SU-DHL-6 (cell line): ENCODE data around the gene ANKS4B.

ENCODE experiments used
- H2AFZ ChIP-seq: fragments of 200-600 bp; sonication (generic); 2 replicates; pipeline ENCODE4 v1.6.1; 2014; ENCODE audit warnings: low read depth, mild to moderate bottlenecking, moderate library complexity, mixed read lengths, antibody characterized with exemption, low read length; ENCODE audit not compliant: severe bottlenecking
- H3F3A ChIP-seq: fragments of 200-600 bp; shearing (Covaris generic); 2 replicates; pipeline ENCODE4 v1.6.0; 2016; ENCODE audit warnings: antibody characterized with exemption, mild to moderate bottlenecking; ENCODE audit not compliant: insufficient read depth
- H3K27ac ChIP-seq: fragments of 200-600 bp; sonication (generic); 2 replicates; pipeline ENCODE4 v1.5.1; 2016; ENCODE audit warnings: low read depth, mild to moderate bottlenecking, low read length, moderate library complexity, mixed read lengths
- H3K27me3 ChIP-seq: fragments of 200-600 bp; sonication (generic), shearing (Covaris generic); 2 replicates; pipeline ENCODE4 v1.6.0; 2014; ENCODE audit warnings: mild to moderate bottlenecking, low read length
- H3K36me3 ChIP-seq: fragments of 200-600 bp; sonication (generic); 2 replicates; pipeline ENCODE4 v1.6.1; 2014; ENCODE audit warnings: mild to moderate bottlenecking, low read length, mixed read lengths
- H3K4me2 ChIP-seq: fragments of 300-600, 200-600 bp; shearing (Covaris generic), sonication (generic); 2 replicates; pipeline ENCODE4 v1.6.0; 2014; ENCODE audit warnings: low read length, low read depth, mild to moderate bottlenecking; ENCODE audit not compliant: poor library complexity, severe bottlenecking
- H3K4me3 ChIP-seq: fragments of 200-600 bp; sonication (generic); 2 replicates; pipeline ENCODE4 v1.5.1; 2014; ENCODE audit warnings: antibody characterized with exemption, low read length, mild to moderate bottlenecking, mixed read lengths; ENCODE audit not compliant: insufficient read depth, poor library complexity, severe bottlenecking
- H3K79me2 ChIP-seq: fragments of 200-600 bp; sonication (generic); 2 replicates; pipeline ENCODE4 v1.6.1; 2014; ENCODE audit warnings: mild to moderate bottlenecking, low read length, moderate library complexity; ENCODE audit not compliant: insufficient read depth
- H3K9ac ChIP-seq: fragments of 200-600 bp; sonication (generic); 2 replicates; pipeline ENCODE4 v1.7.0; 2014; ENCODE audit warnings: mild to moderate bottlenecking, low read length
- H3K9me2 ChIP-seq: fragments of 200-600 bp; sonication (generic); replicated peaks from 2 replicates; pipeline ENCODE4 v1.6.1; 2014; ENCODE audit warnings: low read length; ENCODE audit not compliant: insufficient read depth
- H3K9me3 ChIP-seq: fragments of 200-600 bp; sonication (generic); 2 replicates; pipeline ENCODE4 v1.6.1; 2014; ENCODE audit warnings: low read length, mixed read lengths; ENCODE audit not compliant: insufficient read depth
- H4K20me1 ChIP-seq: fragments of 200-600 bp; sonication (generic); 2 replicates; pipeline ENCODE4 v1.6.1; 2014; ENCODE audit warnings: low read depth, mild to moderate bottlenecking, antibody characterized with exemption, low read length, moderate library complexity, mixed read lengths
- CTCF ChIP-seq: fragments of 200-600 bp; sonication (generic); IDR thresholded peaks from one replicate; pipeline ENCODE4 v1.5.1; 2017; ENCODE audit warnings: antibody characterized with exemption, mild to moderate bottlenecking, low read length, moderate library complexity; ENCODE audit not compliant: insufficient read depth, poor library complexity, severe bottlenecking
- EZH2phosphoT487 ChIP-seq: fragments of 200-600 bp; sonication (generic), shearing (Covaris generic); conservative IDR thresholded peaks from 2 replicates; pipeline ENCODE4 v1.6.1; 2018; ENCODE audit warnings: mild to moderate bottlenecking, antibody characterized with exemption, low read length, moderate library complexity, mixed read lengths

ANKS4B gene

DNA sequence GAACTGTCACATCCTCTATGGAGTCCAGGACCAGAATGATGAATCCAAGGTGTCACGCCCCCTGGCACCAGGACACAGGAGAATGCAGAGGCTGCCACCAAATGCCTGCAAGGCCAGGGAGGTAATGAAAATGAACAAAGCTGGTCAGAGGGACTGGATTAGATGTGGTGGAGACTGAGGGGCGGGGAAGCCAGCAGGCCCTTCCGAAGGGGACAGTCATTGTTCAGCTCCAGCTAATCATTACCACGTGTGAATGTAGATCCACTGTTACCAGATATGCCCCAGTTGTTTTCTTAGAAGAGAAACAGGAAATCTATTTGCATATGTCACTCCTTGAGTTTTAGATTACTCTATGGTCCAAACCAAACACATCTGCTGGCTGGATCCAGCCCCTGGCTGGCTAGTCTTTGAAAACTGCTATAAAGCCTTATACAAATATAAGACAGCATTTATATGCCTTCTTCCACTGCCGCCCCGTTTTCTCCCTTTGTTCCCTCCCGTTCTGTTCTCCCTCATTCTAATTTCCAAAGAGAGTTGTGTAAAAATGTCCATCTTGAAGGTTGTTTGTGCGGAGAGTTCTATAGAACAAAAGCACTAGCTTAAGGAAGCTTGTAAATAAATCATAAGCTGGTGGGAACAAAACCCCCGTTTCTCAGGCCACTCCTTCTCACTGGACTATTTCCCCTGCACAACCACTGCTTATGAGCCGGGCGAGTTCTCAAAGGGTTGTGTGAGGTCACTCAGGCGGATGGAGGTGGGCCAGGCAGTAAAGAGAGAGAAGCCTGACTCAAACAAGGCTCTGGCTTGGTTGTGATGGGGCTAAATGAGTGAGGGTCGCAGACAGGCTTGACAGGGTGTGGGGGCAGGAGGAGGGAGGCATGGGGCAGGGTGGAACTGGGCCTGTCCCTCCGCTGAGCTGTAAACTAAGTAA, 30.4 kb downstream of the ANKS4B start:
- no peaks in the 10 kb centered on the region for H3K79me2 ChIP-seq
- TF ChIP-seq CTCF = no peak
- no peak for TF ChIP-seq EZH2phosphoT487
- H3K4me3 ChIP-seq = no peak overlapping the region
- no peak overlapping the region for H3K27ac ChIP-seq
- no peaks in the 10 kb centered on the region for H3K36me3 ChIP-seq
- H3K9me3 ChIP-seq = no peaks in the 10 kb centered on the region
- no peaks in the 10 kb centered on the region for H3F3A ChIP-seq
- no peaks in the 10 kb centered on the region for H3K9me2 ChIP-seq
- H3K27me3 ChIP-seq = no peaks in the 10 kb centered on the region
- no peak overlapping the region for H2AFZ ChIP-seq
- no peaks in the 10 kb centered on the region for H4K20me1 ChIP-seq
- H3K4me2 ChIP-seq = no peak overlapping the region
- H3K9ac ChIP-seq = no peak overlapping the region

DNA sequence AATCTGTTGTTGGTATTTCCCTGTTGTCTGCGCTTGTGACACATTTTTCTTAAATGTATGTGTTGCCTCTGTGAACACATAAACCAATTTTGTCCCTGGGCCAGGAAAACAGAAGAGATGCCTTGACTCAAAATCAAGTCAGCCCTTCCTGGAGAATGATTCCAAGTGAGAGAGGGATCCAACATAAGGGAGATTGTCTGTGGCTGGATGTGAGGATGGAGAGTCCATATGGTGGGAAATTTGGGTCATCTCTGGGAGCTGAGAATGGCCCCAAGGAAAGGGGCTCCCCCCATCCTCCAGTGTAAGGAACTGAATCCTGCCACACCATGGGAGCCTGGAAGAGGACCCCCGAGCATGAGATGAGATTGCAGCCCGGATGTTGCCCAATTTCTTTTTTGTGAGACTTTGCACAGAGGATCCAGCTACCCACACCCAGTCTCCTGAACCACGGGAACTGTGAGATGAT, 31.1 kb downstream of the ANKS4B start:
- no peaks in the 10 kb centered on the region for H3F3A ChIP-seq
- H2AFZ ChIP-seq = no peak overlapping the region
- no peaks in the 10 kb centered on the region for H3K9me2 ChIP-seq
- TF ChIP-seq CTCF (no peak), EZH2phosphoT487 (no peak)
- H3K27me3 ChIP-seq = no peaks in the 10 kb centered on the region
- no peaks in the 10 kb centered on the region for H3K36me3 ChIP-seq
- no peak overlapping the region for H3K9ac ChIP-seq
- H4K20me1 ChIP-seq = no peaks in the 10 kb centered on the region
- no peaks in the 10 kb centered on the region for H3K79me2 ChIP-seq
- H3K4me3 ChIP-seq = no peak overlapping the region
- no peak overlapping the region for H3K27ac ChIP-seq
- H3K9me3 ChIP-seq = no peaks in the 10 kb centered on the region
- no peak overlapping the region for H3K4me2 ChIP-seq

- H3K36me3 ChIP-seq = no peaks in the 10 kb centered on the region
- no peaks in the 10 kb centered on the region for H3F3A ChIP-seq
- no peak overlapping the region for H3K9ac ChIP-seq
- no peak overlapping the region for H2AFZ ChIP-seq
- H3K9me2 ChIP-seq = no peaks in the 10 kb centered on the region
- H3K27me3 ChIP-seq = no peaks in the 10 kb centered on the region
- no peaks in the 10 kb centered on the region for H3K9me3 ChIP-seq
- TF ChIP-seq CTCF (no peak), EZH2phosphoT487 (no peak)
- H3K79me2 ChIP-seq = no peaks in the 10 kb centered on the region
- H3K27ac ChIP-seq = no peak overlapping the region
- no peaks in the 10 kb centered on the region for H4K20me1 ChIP-seq
- H3K4me3 ChIP-seq = no peak overlapping the region
- H3K4me2 ChIP-seq = no peak overlapping the region
Observed at GRCh38 chr16:21265104-21265837, 31.8 kb downstream of the ANKS4B start.
